NCI-H69 (cell line): ENCODE data around the gene PIEZO2.

ENCODE experiments used
- DNase-seq: peaks from one replicate; lab custom pipeline; 2025; lab: John Stamatoyannopoulos, UW

The PIEZO2 gene

DNA sequence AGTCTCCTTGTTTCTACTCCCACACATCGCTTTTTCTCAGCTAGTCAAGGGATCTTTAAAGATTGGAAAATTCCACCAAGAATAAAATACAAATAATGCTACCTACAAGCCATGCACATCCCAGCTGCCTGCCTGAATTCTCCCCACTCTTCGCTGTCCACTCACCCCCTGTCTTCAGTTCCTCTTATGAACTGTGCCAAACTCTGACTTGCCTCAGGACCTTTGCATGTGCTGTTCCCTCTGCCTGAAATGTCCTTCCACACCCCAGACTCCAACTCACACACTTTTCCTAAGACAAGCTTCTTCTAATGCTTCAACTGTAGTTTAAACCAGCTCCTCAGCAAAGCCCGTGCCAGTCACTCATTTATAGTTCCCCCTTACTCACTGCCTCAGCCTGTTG lies 363.6 kb downstream of the PIEZO2 start:
- no peak for DNase-seq

DNA sequence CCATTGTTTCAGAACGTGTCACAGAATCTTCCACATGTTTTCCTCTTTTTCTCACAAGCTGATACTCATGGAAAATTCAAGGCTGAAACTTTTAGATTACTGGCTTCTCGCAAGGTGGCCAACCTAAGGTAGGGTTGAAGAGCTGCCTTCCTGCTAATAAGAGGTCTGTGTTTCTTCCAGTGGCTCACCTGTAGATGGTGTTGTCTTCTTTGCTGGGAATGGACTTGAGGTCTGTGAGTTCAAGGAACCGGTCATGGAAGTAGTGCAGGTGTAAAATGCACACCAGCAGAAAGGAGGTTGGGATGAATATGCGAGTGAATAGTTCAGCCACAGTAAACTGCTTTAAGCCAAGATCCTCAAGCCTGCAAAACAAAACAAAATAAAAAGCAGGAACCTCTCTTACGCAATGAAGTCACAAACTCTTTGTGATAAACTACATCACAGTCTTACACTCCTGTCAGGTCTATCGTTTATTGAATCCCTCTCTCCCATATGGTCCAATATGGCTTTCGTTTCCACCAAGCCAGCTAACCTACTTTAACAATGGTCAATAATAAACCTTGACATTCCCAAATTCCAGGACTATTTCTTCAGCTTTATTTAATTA lies 364.7 kb downstream of the PIEZO2 start:
- no peak for DNase-seq

DNA sequence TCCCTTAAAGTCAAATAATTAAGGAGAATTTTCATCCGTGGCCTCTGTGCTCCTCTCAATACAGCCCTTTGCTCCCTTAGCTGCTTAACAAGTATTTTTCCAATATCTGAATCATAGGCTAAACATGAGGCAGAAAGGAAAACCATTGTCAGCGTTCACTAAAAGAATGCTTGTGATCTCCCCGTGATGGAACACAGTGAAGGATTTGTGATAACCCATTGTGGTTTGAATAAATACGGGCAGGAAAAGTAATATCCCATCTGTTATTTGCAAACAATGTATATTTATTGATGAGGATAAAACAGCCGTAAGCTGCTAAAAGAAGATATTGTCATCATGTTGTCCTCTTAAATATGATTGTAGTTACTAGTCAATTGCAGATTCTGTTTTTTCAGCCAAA lies 365.4 kb downstream of the PIEZO2 start:
- DNase-seq = no peak

DNA sequence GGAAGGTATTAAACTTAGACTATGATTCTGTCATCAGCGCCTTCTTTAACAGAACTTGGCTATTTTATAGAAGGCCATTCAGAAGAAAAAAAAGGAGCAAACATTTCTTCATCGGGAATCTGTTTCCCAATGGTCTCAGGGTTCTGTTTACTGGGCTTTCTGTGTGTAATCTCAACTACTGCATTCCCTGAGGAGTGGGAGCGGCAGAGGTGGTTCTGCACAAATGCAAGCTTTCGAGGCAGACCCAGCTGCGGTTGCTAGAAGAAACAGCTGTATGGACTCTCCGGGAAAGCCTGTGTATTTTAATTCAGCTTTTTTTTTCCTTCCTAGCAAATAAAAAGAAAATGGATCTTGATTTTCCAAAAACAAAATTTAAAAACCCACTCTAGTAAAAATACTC lies 372.9 kb downstream of the PIEZO2 start:
- DNase-seq = no peak

GRCh38 chr18:10775026-10775425 lies 374.3 kb downstream of the PIEZO2 start:
- no peak for DNase-seq

GRCh38 chr18:10771053-10771709 lies 378.2 kb downstream of the PIEZO2 start:
- DNase-seq = no peak

- DNase-seq = no peak
These were observed 379.1 kb downstream of the PIEZO2 start for GRCh38 chr18:10770264-10770663.

DNA sequence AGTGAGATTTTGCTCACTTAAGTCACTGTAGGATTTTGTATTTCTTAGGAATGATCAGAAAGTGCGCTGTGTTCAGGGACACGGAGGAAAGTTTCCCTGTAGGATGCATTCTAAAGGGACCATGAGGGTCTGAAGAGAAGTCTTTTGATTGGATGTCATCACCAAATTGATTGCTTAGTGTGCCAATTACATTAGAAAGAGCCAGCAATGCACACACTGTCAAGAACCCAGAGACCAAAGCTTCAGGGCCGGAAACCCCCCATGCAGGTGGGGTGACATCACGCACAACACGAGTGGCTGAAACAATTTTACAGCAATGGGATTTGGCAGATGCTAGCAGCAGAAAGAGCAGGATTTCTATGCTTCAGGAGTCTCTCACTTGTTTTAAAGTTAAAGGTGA lies 381.1 kb downstream of the PIEZO2 start:
- no peak for DNase-seq

DNA sequence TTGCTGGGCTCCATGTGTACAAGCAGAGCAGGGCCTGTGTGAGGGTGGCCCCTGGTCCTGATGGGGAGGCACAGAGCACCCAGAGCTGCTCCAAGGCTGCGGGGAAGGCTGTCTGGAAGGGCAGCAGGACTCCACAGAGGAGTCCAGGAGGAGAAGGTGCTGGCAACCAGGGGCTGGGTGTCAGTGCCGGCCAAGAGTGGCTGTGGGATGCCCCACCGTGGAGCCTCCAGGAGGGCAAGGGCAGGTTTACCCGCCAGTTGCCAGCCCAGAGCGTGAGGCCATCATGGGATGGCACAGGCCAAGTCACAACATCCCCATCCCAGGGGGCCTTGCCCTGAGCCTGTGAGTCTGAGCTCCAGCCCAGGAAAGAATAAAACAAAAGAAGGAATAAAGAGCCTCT lies 381.7 kb downstream of the PIEZO2 start:
- DNase-seq = no peak

GRCh38 chr18:10760986-10761385 lies 388.4 kb downstream of the PIEZO2 start:
- DNase-seq = no peak

DNA sequence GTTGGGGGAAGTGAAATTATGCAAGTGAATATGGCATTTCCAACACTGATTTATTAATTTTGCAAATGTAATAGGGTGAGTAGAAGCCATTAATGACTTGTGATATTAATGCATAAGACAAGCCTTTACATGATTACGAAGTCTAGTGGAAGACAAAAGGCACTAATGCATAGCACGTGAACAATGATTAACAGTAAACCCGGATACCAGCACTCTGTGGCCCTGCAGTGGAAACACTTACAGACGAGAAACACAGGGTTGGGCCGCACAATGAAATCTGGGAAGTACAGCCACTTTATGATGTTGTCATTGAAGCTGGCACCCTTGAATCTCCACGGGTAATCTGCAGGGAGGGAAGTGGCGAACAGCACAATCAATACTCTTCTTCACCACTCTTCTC lies 390.1 kb downstream of the PIEZO2 start:
- no peak for DNase-seq

GRCh38 chr18:10757946-10758345 lies 391.4 kb downstream of the PIEZO2 start:
- DNase-seq = no peak

DNA sequence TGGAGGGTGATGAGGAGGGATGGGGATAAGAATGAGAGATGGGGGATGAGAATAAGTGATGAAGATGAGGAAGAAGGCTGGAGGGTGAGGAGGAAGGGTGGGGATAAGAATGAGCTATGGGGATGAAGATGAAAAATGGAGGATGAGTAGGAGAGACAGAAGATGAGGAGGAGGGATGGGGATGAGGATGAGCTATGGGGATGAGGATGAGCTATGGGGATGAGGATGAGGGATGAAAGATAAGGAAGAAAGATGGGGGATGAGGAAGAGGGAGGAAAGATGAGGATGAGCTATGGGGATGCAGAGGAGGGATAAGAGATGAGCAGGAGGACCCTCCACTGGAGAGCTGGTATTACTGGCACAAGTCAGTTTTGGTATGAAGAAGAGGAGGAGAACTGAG lies 392.0 kb downstream of the PIEZO2 start:
- no peak for DNase-seq

DNA sequence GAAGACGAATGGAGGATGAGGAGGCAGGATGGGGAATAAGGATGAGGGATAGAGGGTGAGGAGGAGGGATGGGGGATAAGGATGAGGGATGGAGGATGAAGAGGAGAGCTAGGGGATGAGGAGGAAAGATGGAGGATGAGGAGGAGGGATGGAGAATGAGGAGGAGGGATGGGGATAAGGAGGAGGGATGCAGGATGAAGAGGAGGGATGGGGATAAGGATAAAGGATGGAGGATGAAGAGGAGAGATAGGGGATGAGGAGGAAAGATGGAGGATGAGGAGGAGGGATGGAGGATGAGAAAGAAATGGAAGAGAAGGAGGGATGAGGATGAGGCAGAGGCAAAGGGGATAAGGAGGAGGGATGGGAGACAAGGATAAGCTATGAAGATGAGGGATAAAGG lies 393.5 kb downstream of the PIEZO2 start:
- no peak for DNase-seq

DNA sequence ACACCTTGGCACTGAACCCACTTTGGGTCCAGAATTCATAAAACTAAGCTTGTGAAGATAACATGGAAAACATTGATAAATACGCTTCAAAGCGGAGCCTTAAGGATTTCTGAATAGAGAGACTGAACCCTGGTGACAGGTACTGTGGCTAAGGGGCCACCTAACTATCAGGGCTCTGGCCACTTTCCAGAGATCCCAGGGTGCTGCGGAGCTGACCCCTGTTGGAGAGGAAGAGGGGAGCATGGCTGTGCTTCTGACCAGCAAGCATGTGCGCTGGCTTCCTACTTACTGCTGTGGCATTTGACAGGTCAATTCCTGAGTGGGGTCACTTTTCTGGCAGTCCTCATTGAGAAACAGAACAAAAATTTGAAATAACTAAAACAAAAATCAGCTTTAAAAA lies 395.2 kb downstream of the PIEZO2 start:
- no peak for DNase-seq

DNA sequence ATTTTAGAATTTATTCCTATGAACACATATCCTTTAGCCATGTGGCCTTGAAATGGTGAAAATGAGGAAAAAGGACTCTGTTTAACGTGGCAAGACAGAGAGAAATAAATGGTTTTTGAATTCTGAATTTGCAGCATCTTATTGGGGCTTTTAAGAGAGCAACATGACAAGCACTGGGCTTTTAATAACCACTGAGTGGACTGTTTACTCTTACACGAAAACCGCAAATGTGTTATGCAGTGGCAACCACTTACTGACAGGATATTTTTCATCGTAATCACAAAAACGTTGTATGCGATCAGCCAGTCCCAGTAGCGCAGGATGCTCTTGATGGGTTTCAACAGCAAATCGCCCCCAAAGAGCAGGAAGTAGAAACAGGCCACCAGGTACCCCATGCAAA lies 397.0 kb downstream of the PIEZO2 start:
- no peak for DNase-seq

GRCh38 chr18:10751653-10752052 lies 397.7 kb downstream of the PIEZO2 start:
- no peak for DNase-seq

DNA sequence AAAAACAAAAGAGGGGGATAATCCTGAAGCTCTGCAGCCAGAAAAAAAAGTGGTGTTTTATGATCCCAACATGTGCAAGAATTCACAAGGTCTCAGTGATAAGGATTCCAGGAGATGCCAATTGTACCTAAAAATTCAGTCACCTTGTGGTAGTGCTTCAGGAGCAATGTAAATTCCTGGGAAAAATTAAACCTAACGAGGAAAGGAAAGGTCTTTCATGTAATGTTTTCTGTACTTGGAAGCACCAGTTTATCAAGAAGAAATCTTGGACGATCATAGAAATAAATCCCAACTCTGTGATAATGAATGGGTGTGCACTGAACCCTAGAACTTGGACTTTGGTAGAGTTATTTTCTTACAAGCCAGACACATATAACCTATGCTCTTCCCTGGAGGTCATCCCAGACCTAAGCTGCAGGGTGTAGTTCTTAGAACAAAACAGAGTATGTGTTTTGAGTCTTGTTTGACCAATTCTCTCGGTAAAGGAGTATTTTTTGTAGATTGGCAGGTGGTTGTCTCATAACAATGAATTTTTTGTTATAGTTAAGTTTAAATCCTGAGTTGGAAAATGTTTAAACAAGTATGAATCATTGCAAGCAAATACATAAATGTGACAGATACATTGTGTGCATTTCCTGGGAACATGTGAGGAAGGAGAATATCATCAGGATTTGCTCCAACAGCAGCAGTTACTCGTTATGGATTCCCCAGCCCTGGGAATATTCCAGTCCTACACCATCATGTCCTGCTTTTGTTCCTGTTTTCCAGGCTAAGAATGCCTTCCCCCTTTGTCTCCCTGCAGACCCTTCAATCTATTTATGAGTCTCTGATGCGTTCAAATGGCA lies 399.0 kb downstream of the PIEZO2 start:
- no peak for DNase-seq

DNA sequence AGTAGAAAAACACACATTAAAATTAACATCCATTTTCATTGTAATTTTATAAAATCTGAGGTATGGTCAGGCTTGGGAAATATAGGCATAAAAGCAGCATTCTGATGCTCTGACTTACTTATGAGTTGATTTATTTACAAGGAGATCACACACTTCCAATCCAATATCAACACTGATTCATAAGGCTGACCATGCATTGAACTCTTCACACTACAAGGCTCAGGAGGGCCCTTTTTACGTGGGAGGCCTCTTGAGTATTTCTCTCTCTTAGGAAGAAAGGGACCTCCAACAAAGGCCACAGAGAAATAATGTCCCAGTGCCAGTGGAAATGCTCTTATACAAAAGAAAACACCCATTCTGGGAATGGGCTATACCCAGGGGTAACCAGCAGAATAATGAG lies 400.7 kb downstream of the PIEZO2 start:
- no peak for DNase-seq

DNA sequence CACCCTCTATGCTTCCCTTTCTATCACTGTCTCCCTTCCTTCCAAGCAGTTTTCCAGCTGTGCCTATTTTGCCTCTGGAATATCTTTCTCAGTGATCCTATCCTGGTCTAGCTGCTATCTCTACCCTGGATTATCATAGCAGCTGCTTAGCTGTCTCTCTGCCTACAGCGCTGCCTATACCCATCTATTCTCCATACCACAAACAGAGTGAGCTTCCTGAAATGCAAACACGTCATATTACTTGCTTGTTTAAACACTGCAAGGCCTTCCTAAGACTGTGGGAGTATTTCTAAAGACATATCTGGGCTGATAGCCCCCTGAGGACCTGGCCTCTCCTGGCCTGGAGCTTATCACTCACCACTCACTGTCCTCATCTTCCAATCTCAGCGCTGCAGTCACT lies 403.4 kb downstream of the PIEZO2 start:
- no peak for DNase-seq

GRCh38 chr18:10745219-10745618 lies 404.1 kb downstream of the PIEZO2 start:
- no peak for DNase-seq

DNA sequence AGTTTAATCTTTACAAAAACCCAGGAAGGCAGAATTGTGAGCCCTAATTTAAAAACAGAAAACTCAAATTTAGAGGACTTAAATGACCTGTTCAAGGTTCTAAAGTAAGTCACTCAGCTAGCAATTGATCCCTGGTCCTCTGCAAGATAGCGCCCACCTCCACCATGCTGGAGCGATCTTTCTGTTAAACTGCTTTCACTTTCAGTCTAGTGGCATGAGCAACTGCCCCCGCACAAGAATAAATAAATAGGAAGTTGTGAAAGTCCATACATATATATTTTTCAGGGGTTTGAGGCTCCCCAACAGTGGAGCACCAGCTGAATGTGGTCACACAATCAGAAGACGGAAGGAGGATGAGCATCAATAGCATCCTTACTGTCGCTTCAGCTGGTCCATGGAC lies 405.6 kb downstream of the PIEZO2 start:
- DNase-seq = no peak

GRCh38 chr18:10739152-10739551 lies 410.2 kb downstream of the PIEZO2 start:
- peak; percentile 58 for DNase-seq
